LNCAP (cell line): ENCODE data around the gene RAP1GAP.

Experiments
- CTCF ChIP-seq: fragments of 450-650 bp; IDR thresholded peaks from 2 replicates; pipeline ENCODE4 v1.5.1; 2017; ENCODE audit warnings: mild to moderate bottlenecking

Gene RAP1GAP

GRCh38 chr1:21663248-21663950 is 5.8 kb downstream of the RAP1GAP start:
- no peak for TF ChIP-seq CTCF

DNA sequence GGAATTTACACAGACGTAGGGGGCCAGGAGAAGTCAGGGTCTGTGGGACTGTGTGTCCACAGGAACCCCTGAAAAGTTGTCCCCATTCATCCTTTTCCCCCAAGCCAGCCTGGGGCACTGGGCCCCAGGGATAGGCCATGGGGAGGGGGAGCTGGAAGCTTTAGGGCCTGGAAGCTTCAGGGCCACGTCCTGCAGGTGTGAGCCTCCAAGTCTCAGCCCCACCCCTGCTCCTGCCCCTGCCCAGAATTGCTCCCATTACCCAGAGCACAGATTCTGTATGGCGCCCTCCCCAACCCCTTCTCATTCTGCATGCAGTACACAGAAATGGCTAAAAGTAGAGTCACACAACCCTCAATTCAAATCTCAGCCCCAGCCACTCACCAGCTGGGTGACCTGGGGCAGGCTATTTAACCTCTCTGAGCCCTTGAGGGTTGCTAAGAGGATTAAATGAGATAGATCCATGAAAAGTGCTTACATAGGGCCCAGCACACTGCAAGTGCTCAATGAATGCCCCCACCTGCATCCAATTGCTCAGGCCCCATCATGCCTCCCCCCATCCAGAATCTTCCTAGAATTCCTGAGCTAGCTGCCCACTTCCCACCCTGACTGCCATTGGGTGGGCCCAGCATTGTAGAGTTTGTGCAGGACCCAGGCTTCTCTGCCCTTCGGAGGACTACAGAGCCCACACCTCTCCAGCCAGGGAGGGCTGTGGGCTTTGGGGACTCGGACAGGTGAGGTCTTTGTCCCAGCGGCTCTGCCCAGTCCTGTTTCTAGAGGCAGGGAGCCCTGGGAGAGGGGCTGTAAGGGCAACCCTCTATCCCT is 6.5 kb downstream of the RAP1GAP start:
- no peak for TF ChIP-seq CTCF

DNA sequence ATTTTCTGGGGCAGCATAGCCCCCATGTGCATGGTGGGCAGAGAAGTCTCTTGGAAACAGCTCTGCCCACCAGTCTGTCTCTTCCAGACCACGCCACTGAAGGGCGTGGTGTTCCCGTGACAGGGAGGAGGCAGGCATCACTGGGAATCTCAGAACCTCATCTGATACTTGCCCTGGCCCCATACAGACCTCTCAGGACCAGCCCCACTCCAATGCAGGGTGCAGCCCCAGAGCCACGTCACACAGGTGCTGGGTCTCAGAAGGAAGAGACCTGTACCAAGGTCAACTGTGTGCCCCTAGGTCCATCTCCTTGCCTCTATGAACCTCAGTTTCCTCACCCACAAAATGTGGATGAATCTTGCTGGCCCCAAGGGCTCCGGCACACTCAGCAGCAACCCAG is 7.3 kb downstream of the RAP1GAP start:
- no peak for TF ChIP-seq CTCF

GRCh38 chr1:21659924-21660326 is 9.2 kb downstream of the RAP1GAP start:
- TF ChIP-seq CTCF = no peak

DNA sequence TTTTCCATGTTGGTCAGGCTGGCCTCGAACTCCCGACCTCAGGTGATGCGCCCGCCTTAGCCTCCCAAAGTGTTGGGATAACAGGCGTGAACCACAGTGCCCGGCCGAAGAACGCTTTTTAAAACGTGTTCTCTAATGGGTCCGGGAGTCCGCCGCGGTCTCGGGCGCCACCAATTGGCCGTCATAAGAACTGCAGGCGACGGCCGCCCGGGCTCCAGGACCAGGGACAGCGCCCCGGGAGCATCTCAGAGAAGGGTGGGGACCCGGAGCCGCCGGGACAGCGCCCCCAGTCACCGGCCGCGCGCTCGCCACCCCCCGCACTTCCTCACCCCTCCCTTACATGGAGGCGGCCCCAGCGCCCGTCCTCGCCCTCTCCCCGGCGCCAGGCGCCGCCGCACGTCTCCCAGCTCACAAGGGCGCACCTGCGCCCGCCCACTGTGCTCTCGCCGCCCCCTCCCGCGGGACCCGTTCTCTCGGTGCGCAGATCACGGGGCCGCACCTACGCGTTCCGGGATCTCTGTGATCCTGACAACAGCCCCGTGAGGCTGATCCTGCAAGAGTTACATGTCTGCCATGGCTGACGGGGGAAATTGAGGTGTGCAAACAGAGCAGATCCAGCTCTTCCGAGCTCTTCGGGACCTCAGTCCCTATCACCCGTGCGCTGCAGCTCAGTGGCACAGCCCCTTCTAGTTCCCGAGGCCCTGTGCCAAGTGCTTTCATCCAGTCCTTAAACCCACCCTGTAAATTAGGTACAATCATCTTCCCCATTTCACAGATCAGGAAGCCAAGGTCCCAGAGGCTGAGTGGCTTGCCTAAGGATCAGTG is 9.8 kb downstream of the RAP1GAP start:
- TF ChIP-seq CTCF = peak; percentile 69

DNA sequence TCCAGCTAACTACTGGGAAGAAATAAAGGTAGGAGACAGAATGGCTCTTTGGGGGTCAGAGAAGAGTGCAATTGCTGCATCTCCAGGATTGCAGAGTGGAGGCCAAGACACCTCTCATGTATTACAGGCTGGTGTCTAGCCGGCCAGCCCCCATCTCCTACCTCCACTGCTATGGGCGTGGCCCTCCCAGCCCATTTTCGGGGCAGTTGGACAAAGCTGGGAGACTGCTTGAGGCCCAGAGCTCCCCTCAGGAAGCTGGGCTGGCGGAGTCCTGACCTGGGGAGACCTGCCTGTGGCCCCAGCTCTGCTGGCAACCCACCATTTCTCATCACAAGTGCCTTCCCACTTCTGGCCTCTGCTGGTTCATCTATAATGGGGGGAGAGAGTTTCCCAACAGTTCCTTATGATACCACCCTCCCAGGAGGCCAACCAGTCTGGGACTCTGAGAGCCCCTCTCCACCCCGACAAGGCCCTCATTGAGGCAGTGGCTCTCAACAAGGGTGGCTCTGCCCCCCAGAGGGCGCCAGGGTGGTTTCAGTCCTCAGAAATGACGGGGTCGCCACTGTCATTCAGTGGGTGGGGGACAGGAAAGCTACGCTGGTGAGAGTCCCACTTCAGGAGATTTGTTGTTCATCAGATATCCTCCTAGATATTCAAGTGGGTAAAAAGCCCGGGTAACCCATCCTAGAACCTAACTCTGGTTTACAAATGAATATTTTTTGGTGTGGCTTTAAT is 11.5 kb downstream of the RAP1GAP start:
- no peak for TF ChIP-seq CTCF

DNA sequence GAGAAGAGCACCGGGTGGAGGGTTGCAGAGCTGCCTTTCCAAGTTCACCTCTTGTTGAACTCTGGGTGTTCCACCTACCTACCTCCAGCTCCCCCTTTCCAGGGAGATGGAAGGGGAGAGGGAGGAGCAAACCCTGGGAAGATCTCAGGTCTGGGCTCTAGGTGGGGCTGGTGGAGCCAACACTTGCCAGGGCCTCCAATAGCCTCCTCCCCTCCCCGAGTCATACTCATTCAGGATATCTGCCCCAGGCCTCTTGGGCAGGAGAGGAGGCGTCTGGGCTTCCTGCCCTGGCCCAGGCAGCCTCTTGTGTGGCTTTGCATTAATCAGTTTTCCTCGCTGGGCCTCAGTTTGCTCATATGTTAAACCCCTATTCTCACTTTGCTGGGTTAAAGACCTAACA is 13.4 kb downstream of the RAP1GAP start:
- no peak for TF ChIP-seq CTCF
